ENCODE results near the gene CDH4.

The CDH4 gene

DNA sequence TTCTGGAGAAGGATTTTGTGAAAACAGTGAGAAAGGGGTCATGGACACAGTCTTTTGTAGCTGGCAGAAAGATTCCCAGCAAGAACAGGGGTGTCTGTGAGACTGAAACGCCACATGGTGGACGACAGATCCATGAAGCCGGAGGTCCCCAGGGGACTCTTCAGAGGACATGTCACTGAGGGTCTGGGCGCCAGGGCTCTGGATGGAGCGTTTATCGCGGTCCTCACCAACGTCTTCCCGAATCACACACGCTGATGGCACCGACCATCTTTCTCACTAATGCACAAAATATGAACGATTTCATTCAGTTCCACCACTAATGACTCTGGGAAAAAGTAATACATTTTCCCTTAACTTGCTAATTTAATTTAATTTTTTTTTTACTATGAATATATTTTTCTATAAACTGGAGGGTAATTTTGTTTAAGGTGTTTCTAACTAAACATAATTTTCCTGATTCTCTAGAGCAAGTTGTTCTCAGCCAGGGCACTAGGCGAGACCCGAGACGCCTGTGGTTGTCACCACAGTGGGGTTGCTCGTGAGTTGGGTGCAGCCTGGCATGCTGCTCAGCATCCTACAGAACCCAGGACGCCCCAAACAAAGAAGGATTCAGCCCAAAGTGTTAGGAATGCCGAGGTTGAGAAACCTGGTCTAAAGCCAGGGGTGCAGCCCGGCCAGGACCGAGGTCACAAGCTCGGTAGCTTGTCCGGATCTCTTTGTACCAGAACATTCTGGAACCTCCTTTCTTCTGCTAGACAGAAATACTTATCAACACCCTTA is 507.4 kb downstream of the CDH4 start (continued):
- TF ChIP-seq, protein P1, sequence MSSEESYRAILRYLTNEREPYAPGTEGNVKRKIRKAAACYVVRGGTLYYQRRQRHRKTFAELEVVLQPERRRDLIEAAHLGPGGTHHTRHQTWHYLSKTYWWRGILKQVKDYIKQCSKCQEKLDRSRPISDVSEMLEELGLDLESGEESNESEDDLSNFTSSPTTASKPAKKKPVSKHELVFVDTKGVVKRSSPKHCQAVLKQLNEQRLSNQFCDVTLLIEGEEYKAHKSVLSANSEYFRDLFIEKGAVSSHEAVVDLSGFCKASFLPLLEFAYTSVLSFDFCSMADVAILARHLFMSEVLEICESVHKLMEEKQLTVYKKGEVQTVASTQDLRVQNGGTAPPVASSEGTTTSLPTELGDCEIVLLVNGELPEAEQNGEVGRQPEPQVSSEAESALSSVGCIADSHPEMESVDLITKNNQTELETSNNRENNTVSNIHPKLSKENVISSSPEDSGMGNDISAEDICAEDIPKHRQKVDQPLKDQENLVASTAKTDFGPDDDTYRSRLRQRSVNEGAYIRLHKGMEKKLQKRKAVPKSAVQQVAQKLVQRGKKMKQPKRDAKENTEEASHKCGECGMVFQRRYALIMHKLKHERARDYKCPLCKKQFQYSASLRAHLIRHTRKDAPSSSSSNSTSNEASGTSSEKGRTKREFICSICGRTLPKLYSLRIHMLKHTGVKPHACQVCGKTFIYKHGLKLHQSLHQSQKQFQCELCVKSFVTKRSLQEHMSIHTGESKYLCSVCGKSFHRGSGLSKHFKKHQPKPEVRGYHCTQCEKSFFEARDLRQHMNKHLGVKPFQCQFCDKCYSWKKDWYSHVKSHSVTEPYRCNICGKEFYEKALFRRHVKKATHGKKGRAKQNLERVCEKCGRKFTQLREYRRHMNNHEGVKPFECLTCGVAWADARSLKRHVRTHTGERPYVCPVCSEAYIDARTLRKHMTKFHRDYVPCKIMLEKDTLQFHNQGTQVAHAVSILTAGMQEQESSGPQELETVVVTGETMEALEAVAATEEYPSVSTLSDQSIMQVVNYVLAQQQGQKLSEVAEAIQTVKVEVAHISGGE (tag by site-specific recombination; conservative IDR thresholded peaks at IDR 0.05; ENCODE audit: low read depth) = no peak

DNA sequence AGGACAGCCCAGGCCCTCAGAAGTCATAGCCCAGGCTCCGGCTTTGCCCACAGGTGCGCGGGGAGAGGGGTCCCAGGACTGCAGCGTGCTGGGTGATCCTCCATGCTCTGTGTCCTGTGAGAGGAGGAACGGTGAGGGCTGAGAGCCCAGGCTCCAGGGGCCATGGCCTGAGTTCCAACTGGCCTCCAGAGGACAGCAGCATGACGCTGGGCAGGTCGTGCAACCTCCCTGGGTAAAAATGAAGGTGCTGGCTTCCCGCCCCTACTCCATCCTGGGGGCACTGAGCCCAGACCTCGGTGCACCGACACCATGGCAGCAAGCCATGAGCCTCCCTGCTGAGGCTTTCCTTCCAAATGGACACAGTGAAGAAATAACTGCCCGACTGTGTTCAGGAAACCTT is 508.3 kb downstream of the CDH4 start:
- no peaks in the 10 kb centered on the region for H3K36me3 ChIP-seq (ENCODE audit: control insufficient read depth in 2 of 2, insufficient read depth in 1 of 2, low read length in 2 of 2)
- no peaks in the 10 kb centered on the region for H3K4me1 ChIP-seq (ENCODE audit: control insufficient read depth, insufficient read depth, low read length)
- no peak overlapping the region for H3K27ac ChIP-seq (ENCODE audit: extremely low read depth, low read depth, low read length)
- POLR2A ChIA-PET = no interaction called here
- no peak for TF ChIP-seq ZNF133 (tag by site-specific recombination; IDR thresholded peaks at IDR 0.05)
- TF ChIP-seq GLIS1 (tag by site-specific recombination; IDR thresholded peaks at IDR 0.05) = no peak
- no peak for TF ChIP-seq SP2 (tag by site-specific recombination; IDR thresholded peaks at IDR 0.05)
- TF ChIP-seq ZNF10 (tag by site-specific recombination; IDR thresholded peaks at IDR 0.05) = no peak
- TF ChIP-seq, protein P2, sequence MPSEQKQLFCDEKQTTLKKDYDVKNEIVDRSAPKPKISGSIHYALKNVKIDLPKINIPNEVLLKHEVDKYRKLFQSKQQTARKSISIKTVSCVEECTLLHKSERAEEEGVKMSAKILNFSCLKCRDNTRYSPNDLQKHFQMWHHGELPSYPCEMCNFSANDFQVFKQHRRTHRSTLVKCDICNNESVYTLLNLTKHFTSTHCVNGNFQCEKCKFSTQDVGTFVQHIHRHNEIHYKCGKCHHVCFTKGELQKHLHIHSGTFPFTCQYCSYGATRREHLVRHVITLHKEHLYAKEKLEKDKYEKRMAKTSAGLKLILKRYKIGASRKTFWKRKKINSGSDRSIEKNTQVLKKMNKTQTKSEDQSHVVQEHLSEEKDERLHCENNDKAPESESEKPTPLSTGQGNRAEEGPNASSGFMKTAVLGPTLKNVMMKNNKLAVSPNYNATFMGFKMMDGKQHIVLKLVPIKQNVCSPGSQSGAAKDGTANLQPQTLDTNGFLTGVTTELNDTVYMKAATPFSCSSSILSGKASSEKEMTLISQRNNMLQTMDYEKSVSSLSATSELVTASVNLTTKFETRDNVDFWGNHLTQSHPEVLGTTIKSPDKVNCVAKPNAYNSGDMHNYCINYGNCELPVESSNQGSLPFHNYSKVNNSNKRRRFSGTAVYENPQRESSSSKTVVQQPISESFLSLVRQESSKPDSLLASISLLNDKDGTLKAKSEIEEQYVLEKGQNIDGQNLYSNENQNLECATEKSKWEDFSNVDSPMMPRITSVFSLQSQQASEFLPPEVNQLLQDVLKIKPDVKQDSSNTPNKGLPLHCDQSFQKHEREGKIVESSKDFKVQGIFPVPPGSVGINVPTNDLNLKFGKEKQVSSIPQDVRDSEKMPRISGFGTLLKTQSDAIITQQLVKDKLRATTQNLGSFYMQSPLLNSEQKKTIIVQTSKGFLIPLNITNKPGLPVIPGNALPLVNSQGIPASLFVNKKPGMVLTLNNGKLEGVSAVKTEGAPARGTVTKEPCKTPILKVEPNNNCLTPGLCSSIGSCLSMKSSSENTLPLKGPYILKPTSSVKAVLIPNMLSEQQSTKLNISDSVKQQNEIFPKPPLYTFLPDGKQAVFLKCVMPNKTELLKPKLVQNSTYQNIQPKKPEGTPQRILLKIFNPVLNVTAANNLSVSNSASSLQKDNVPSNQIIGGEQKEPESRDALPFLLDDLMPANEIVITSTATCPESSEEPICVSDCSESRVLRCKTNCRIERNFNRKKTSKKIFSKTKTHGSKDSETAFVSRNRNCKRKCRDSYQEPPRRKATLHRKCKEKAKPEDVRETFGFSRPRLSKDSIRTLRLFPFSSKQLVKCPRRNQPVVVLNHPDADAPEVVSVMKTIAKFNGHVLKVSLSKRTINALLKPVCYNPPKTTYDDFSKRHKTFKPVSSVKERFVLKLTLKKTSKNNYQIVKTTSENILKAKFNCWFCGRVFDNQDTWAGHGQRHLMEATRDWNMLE (tag by site-specific recombination; conservative IDR thresholded peaks at IDR 0.05; ENCODE audit: low read depth) = no peak
- TF ChIP-seq ZNF37A (tag by site-specific recombination; IDR thresholded peaks at IDR 0.05) = no peak
- TF ChIP-seq, protein P3, sequence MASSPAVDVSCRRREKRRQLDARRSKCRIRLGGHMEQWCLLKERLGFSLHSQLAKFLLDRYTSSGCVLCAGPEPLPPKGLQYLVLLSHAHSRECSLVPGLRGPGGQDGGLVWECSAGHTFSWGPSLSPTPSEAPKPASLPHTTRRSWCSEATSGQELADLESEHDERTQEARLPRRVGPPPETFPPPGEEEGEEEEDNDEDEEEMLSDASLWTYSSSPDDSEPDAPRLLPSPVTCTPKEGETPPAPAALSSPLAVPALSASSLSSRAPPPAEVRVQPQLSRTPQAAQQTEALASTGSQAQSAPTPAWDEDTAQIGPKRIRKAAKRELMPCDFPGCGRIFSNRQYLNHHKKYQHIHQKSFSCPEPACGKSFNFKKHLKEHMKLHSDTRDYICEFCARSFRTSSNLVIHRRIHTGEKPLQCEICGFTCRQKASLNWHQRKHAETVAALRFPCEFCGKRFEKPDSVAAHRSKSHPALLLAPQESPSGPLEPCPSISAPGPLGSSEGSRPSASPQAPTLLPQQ (tag by site-specific recombination; IDR thresholded peaks at IDR 0.05) = no peak
- no peak for TF ChIP-seq SCRT2 (tag by site-specific recombination; IDR thresholded peaks at IDR 0.05)
- TF ChIP-seq ZNF600 (tag by site-specific recombination; IDR thresholded peaks at IDR 0.05) = no peak
- no peak for TF ChIP-seq ZNF596 (tag by site-specific recombination; IDR thresholded peaks at IDR 0.05)
- TF ChIP-seq ZNF366 (tag by site-specific recombination; conservative IDR thresholded peaks at IDR 0.05) = no peak
- TF ChIP-seq ZNF324 (tag by site-specific recombination; IDR thresholded peaks at IDR 0.05) = no peak
- TF ChIP-seq YY1 (tag by site-specific recombination; IDR thresholded peaks at IDR 0.05) = no peak
- TF ChIP-seq HOXC10 (CRISPR knock-in tag; IDR thresholded peaks at IDR 0.05) = no peak
- TF ChIP-seq ZNF776 (tag by site-specific recombination; IDR thresholded peaks at IDR 0.05; ENCODE audit: borderline replicate concordance) = no peak
- H3K9me3 ChIP-seq (ENCODE audit: control insufficient read depth, insufficient read depth, low read depth, low read length) = no peaks in the 10 kb centered on the region
- CTCF ChIA-PET = no interaction called here
- H3K4me3 ChIP-seq (ENCODE audit: low read depth, low read length) = no peak overlapping the region
